ENCODE results near the gene ALAS1.

DNA sequence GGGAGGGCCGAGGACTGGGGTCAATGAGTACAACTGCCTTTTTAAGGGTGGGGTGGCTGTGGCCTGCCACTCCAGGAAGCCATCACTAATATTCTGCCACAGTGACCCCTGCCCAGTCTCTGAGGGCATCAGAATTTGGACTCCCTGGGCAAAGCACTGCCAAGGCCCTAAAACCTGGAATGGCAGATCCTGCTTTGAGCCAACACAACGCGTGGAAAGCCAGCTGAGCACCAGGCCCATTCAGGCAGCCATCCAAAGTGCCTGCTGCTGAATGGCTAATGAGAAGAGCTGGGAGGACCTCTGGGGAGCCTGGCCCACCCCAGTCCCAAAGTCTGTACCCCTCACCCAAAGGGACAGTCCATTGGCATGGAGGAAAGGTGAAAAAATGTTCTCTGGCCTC lies 36.0 kb downstream of the ALAS1 start:
- TF ChIP-seq, protein P1, sequence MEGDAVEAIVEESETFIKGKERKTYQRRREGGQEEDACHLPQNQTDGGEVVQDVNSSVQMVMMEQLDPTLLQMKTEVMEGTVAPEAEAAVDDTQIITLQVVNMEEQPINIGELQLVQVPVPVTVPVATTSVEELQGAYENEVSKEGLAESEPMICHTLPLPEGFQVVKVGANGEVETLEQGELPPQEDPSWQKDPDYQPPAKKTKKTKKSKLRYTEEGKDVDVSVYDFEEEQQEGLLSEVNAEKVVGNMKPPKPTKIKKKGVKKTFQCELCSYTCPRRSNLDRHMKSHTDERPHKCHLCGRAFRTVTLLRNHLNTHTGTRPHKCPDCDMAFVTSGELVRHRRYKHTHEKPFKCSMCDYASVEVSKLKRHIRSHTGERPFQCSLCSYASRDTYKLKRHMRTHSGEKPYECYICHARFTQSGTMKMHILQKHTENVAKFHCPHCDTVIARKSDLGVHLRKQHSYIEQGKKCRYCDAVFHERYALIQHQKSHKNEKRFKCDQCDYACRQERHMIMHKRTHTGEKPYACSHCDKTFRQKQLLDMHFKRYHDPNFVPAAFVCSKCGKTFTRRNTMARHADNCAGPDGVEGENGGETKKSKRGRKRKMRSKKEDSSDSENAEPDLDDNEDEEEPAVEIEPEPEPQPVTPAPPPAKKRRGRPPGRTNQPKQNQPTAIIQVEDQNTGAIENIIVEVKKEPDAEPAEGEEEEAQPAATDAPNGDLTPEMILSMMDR (IDR thresholded peaks at IDR 0.05 in 8 of 11, conservative IDR thresholded peaks at IDR 0.05 in 3 of 11), result no peak
- TF ChIP-seq POLR2A (IDR thresholded peaks at IDR 0.05) (no peak), POLR2AphosphoS5 (IDR thresholded peaks at IDR 0.05) (no peak)

All from spleen (tissue), 7 donors.